ENCODE results near the gene FAM81B.

The FAM81B gene

GRCh38 chr5:95441636-95442035 lies 50.5 kb downstream of the FAM81B start:
- no peak for TF ChIP-seq CTCF (IDR thresholded peaks at IDR 0.05; ENCODE audit: control insufficient read depth, extremely low read depth, insufficient read depth)
- no peak overlapping the region for H3K4me3 ChIP-seq (ENCODE audit: low read depth, low read length)
- no peak for DNase-seq (ENCODE audit: low read depth)

GRCh38 chr5:95445442-95445841 lies 54.3 kb downstream of the FAM81B start:
- DNase-seq (ENCODE audit: low read depth): no peak
- no peak overlapping the region for H3K4me3 ChIP-seq (ENCODE audit: low read depth, low read length)
- TF ChIP-seq CTCF (IDR thresholded peaks at IDR 0.05; ENCODE audit: control insufficient read depth, extremely low read depth, insufficient read depth): no peak

- DNase-seq (ENCODE audit: low read depth): no peak
- H3K4me3 ChIP-seq (ENCODE audit: low read depth, low read length): no peak overlapping the region
- no peak for TF ChIP-seq CTCF (IDR thresholded peaks at IDR 0.05; ENCODE audit: control insufficient read depth, extremely low read depth, insufficient read depth)
These were observed 54.8 kb downstream of the FAM81B start for GRCh38 chr5:95445995-95446394.

GRCh38 chr5:95446560-95447221 lies 55.5 kb downstream of the FAM81B start:
- TF ChIP-seq CTCF (IDR thresholded peaks at IDR 0.05; ENCODE audit: control insufficient read depth, extremely low read depth, insufficient read depth): no peak
- DNase-seq (ENCODE audit: low read depth): no peak
- H3K4me3 ChIP-seq (ENCODE audit: low read depth, low read length): no peak overlapping the region

GRCh38 chr5:95447961-95448360 lies 56.8 kb downstream of the FAM81B start:
- TF ChIP-seq CTCF (IDR thresholded peaks at IDR 0.05; ENCODE audit: control insufficient read depth, extremely low read depth, insufficient read depth): no peak
- no peak for DNase-seq (ENCODE audit: low read depth)
- H3K4me3 ChIP-seq (ENCODE audit: low read depth, low read length): no peak overlapping the region

GRCh38 chr5:95448789-95449188 lies 57.6 kb downstream of the FAM81B start:
- TF ChIP-seq CTCF (IDR thresholded peaks at IDR 0.05; ENCODE audit: control insufficient read depth, extremely low read depth, insufficient read depth): no peak
- no peak overlapping the region for H3K4me3 ChIP-seq (ENCODE audit: low read depth, low read length)
- DNase-seq (ENCODE audit: low read depth): no peak

GRCh38 chr5:95449460-95449859 lies 58.3 kb downstream of the FAM81B start:
- H3K4me3 ChIP-seq (ENCODE audit: low read depth, low read length): no peak overlapping the region
- no peak for DNase-seq (ENCODE audit: low read depth)
- no peak for TF ChIP-seq CTCF (IDR thresholded peaks at IDR 0.05; ENCODE audit: control insufficient read depth, extremely low read depth, insufficient read depth)

All from LNCaP clone FGC (cell line).